Fibroblast of skin of scalp (primary cell): ENCODE measurements around the gene GNAO1.

Source experiments
- DNase-seq: peaks from one replicate; pipeline ENCODE4 v3.0.0-alpha.2; 2013

Gene GNAO1

DNA sequence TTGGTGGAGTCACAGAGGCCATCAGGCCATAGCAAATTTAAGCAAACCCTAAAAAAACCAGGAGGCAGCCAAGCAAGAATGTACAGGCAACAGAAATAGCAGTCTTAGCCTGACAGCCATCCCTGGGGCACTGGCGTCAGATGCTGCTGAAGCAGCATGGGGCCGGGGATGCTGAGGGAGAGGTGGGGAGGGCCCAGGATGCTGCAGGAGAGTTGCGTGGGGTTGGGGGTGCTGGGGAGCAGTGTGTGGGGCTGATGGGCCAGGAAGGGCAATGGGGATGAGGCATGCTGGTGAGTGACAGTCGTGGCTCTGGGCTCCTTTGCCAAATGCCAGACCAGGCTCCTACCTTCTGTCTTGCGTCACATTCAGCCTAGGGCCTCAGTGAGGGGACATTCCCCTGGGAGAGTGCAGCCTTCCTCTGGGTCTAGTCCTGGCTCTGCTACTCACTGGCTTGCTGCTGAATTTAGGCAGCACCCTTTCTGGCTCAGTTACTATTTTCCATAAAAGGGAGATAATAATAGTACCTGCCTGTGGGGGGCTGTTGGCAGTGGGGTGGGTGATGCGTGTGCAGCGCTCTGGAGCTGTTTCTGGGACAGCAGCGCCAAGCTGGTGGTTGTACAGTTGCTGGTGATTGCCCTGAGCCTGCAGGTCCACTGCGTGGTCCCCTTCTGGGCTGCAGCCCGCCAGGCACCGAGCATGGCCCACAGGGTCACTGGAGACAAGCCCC lies 146.0 kb downstream of the GNAO1 start:
- DNase-seq = no peak

- DNase-seq = no peak
Measured at GRCh38 chr16:56337858-56338325, 146.6 kb downstream of the GNAO1 start.

DNA sequence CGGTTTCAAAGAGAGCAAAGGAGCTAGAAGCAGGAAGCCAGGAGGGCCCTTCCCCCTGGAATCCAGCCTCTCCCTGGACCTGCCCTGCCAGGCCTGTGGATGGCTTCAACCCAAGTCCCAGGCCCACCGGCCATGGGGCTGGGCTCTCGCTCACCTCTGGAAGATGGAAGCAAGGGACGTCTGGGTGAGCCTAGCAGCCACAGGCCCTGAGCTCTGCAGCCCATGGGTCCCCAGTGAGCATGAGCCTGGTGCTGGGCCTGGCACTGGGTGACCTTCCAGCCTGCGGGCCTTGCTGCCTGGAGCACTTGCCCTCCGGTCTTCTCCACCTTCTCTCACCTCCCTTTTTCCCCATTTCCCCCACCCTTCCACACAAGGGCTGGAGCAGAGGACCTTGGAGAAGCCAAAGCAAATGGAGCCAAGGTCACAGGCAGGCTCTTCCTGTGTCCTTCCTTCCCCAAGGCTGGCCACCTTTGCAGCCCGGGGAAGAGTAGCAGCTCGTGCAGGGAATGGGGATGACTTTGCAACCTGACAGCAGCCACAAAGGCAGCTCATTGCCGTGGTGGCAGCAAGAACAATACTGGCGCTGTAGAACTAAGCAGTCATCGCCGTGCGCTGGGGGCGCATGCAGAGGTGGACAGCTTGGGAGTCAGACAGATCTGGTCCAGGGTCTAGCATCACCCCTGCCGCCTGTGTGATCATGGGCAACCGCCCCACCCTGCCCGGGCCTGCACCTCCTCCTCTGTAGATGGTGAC lies 147.5 kb downstream of the GNAO1 start:
- no peak for DNase-seq

GRCh38 chr16:56339431-56340195 lies 148.3 kb downstream of the GNAO1 start:
- no peak for DNase-seq

DNA sequence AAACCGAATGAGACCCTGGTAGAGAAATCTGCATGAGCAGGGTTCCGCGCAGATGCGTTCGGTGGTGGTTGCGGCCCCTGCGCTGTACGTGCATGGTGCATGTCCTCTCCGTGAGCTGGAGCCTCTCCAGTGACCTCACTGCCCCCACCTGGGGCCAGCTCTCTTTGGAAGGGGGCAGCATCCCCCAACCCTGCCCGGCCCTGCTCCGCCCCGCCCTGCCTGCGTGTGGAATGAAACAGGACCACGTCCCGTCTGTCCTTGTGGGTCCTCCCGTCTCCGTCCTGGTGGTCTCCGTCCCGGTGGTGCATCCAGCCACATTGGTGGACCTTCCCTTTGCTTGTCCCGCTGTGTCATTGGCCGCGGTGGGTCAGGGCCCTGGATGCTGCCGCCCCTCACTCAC lies 149.1 kb downstream of the GNAO1 start:
- no peak for DNase-seq

GRCh38 chr16:56340864-56341365 lies 149.6 kb downstream of the GNAO1 start:
- DNase-seq = no peak

- no peak for DNase-seq
Measured at GRCh38 chr16:56341656-56342399, 150.5 kb downstream of the GNAO1 start.

DNA sequence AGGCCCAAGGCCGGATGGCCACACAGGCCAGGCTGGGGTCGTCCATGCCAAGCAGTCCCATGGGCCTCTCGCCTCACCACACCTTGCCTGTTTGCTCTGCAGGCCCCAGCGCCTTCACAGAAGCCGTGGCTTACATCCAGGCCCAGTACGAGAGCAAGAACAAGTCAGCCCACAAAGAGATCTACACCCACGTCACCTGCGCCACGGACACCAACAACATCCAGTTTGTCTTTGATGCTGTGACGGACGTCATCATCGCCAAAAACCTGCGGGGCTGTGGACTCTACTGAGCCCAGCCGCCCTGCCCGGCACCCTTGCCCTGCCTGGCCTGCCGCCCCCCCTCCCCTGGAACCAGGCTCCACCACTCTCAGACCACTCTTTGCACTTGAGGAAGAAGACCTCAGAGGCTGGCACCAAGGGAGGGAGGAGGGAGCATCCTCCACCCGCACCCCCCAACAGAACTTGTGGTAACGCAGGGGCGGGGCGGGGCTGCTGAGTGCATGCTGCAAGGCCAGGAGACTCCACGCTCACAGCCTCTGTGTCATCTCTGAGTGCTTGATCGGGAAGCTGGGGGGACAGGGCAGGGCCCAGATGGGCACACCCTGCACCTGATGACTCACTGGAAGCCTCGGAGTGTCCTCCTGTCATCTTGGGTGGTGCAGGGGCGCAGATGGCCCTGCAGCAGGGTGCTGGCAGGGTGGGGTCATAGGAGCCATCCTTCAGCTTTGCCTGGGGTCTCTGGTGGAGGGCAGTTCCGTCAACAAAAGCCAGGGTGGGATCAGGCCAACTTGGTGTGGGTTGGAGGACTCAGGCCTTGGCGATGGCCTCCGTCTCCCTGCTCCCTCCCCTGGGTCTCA lies 152.6 kb downstream of the GNAO1 start:
- DNase-seq = peak; percentile 19

GRCh38 chr16:56344518-56345405 lies 153.5 kb downstream of the GNAO1 start:
- no peak for DNase-seq

DNA sequence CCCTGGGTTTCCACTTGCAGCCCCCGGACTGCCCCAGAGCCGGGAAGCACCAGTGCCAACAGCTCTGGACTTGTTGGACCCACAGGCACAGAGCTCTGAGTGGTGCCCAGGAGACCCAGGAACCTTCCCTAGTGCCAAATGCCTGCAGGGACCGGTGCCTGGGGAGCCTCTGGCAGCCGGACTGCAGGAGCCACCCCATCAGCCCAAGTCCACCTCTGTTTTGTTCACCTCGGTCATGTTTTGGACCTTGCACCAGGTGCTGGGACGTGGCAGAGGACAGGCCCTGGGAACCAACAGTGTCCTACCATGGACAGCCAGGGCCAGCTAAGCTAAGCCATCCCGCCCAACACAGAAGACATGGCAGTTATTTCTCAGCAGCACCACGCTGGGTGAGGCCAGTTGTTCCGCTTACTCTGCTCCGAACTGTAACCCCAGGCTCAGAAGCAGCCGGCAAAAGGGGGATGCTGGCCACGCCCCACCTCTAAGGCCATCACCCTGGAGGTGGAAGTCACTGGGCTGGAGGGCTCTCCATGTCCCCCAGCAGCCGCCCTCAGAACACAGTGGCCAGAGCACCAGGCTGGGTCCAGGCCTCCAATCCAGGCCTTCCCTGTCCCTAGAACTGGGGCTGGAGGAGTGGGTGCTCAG lies 154.2 kb downstream of the GNAO1 start:
- no peak for DNase-seq

DNA sequence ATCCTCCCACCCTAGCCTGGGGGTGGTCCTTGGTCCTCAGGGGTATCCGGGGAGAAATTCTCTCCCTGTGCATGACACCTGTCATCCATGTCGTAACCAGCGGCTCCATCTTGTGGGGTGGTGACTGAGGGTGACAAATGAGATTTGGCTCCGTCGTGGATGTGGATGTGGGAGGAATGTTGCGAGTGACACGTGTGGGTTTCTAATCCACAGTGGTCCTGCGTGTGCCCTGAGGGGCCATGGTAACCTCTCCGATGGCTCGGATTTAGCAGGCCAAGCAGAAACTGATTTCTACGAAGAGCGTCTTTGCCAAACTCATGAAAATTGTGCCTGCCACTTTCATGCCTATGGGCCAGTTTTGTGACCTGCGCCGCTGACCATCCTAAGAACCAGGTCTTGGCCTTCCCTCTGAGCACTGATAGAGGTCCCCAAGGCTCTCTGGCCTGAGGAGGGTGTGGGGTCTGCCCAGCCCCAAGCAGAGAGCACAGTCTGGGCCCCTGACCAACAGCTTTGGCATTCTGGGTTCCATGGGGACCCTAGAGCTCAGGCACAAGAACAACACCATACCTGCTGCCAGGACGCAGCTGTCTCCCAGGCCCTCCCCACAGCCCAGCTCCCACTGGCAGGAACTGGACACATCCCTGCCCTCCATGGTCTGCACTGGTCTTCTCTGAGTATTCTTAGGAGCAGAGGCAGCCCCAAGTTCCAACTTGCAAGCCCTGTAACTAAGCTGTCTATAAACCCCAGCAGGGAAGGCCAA lies 155.0 kb downstream of the GNAO1 start:
- no peak for DNase-seq

DNA sequence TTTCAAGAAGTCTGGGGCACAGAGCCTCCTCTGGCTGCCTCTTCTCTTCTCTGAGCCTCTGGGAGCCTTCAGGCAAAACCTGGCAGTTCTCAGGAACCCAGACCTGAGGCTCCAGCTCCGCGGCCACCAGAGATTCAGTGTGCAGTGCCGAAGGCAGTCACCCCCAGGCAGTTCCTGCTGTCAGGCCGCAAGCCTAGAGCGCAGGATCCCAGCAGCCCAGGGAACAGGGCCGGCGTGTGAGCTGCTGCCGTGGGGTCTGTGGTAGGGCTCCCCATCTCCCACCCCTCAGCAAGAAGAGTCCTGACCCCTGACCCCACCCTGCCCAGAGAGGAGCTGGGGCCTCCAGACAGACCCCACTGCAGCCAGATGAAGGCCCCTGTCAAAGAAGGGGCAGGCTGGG lies 155.9 kb downstream of the GNAO1 start:
- DNase-seq = no peak

GRCh38 chr16:56347670-56348069 lies 156.4 kb downstream of the GNAO1 start:
- no peak for DNase-seq

DNA sequence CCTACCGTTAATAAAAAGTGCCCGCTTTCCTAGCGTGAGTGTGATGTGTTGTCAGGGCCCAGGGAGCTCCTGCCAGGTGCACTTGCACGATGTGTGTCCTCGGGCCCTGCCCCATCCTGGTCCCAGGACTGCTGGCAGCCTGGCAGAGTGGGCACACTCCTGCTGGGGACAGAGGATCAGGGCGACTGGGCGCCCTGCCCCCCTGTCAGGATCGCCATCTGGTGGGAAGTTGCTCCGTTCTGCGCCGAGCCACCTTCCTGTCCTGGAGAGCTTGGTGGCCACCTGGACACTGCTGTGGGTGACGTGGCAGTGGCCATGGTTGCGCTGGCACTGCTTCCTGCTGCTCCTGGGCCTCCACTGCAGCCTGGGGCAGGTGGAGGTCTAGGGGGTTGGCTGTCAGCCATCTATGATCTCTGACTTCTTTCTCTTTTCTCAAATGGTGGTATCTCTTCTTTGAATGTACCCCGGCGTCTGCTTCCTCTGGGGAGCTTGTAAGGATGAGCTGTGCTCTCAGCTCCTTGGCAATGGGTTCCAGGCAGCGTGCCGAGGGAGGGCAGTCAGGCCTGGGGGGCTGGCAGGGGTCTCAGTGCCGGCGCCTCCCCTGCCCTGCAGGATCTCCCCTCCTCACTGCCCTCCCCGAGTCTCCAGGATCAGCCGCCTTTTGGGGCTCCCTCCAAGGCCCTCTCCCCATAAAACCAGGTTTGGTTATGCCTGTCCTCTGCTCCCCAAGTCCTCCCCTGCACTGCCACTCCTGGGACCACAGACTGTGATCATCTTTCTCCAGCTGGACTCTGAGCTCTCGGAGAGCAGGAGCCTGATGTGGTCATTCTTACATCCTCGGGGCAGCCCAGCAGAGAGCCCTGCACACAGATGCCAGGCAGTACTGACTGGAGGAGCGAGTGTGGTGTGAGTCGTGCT lies 157.1 kb downstream of the GNAO1 start:
- DNase-seq = no peak

- no peak for DNase-seq
Measured at GRCh38 chr16:56349086-56349415, 157.8 kb downstream of the GNAO1 start.

DNA sequence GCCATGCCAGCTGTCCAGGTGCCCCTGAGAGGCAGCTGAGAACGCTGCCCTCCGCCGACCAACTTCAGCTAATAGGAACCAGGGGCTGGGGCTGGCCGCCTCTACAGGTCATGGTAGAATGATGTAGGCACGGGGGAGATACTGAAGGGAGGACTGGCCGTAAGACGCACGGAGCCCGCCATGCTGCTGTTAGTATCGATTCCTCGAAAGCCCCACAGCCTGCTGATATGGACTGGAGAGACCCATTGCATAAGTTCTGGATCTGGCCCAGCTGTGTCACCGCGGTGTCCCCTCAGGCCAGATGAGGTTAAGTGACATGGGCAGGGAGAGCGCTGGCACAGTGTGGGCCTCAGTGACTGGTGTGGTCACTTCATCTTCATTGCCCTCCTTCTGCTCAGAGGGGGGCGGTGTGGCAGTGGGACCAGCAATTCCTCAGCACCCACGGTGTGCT lies 158.4 kb downstream of the GNAO1 start:
- no peak for DNase-seq

DNA sequence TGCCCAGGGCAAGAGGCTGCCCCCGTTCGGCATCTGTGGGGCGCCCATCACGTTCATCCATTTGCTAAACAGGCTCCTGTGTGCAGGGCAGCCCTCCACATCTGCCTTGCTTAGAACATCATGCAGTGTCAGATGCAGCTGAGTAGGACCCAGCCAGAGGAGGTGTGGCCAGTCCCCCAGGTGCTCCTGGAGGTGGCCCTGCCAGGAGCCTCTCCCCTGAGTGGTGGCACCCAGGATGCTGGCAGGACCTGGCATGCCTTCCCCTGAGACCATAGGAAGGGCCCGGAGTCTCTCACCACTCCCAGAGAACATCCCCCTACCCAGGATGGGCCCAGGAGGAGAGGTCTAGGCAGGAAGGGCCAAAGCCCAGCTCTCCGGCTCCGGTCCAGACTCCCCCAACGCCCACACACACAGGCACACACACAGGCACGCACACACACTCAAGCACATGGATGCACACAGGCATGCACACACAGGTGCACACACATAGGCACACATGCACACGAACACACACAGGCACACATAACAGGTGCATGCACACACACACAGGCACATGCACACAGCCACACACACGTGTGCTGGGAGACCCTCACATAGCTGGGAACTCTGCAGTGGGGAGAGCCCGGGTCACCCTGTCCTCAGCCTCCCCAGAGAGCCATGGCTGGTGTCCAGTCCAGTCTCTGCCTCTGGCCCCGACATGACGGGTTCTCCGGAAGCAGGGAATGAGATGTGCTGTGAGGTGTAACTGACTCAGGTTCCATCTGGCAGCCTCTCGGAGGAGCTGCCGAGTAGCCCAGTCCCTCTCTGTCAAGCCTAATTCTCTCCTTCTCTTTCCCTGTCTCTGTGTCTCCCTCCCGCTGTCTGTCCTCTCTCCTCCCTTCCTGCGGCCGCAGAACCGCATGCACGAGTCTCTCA lies 159.5 kb downstream of the GNAO1 start:
- no peak for DNase-seq
